ENCODE data around the gene SEL1L. TPM values are rescaled to one million over a fixed set of nuclear protein-coding genes. Genes with fewer than 3 reads are reported as not detected.

Gene SEL1L
- 10 to 100 TPM; 46.8 to 63.9 (median 51.0) TPM for total RNA-seq

DNA sequence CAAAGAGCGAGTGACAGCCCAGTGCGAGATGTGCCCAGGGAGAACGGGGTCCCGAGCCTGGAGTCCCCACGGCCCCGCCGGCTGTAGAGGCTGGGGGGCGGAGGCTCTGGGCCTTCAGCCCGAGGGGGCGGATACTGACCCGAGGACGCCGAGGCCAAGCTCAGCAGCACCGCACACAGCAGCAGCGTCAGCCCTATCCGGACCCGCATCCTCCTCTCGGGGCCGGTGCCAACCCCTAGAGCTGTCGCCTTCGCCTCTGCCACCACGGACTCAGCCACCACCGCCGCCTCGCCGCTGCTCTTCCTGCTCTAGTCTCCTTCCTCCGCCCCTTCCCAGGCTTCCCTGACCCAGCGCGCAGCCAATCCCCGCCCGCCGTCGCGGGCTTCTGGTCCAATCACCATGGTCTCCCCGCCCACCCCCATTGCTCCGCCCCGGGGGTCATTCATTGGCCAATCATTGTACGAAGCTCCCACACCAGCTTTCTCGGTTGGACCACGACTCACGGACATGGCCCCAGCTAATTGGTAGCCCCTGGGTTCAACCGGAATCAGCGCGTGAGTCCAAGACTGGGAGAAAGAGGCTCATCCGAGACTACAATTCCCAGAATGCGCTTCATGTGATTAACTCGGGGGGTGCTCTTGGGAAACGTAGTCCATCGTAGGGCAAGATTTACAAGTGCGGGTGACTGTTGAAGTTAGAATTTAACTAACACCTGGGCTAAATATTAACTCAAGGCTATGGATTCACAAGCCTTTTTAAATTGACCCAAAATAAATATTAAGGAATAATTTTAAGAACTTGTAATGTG, at the start of gene SEL1L:
TSS of gene SEL1L (minus strand) at position 318 of the 808 bp plus-strand sequence. CDS start at position 209, 109 bp downstream.
- H3K36me3 ChIP-seq: no peaks in the 10 kb centered on the region
- H3K27me3 ChIP-seq: no peaks in the 10 kb centered on the region
- peak; percentile 87 to 91 for TF ChIP-seq POLR2A (IDR thresholded peaks at IDR 0.05)
- TF ChIP-seq, protein P1, sequence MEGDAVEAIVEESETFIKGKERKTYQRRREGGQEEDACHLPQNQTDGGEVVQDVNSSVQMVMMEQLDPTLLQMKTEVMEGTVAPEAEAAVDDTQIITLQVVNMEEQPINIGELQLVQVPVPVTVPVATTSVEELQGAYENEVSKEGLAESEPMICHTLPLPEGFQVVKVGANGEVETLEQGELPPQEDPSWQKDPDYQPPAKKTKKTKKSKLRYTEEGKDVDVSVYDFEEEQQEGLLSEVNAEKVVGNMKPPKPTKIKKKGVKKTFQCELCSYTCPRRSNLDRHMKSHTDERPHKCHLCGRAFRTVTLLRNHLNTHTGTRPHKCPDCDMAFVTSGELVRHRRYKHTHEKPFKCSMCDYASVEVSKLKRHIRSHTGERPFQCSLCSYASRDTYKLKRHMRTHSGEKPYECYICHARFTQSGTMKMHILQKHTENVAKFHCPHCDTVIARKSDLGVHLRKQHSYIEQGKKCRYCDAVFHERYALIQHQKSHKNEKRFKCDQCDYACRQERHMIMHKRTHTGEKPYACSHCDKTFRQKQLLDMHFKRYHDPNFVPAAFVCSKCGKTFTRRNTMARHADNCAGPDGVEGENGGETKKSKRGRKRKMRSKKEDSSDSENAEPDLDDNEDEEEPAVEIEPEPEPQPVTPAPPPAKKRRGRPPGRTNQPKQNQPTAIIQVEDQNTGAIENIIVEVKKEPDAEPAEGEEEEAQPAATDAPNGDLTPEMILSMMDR (IDR thresholded peaks at IDR 0.05 in 4 of 5, conservative IDR thresholded peaks at IDR 0.05 in 1 of 5): no peak
- ATAC-seq (peak; percentile 99 to 100), DNase-seq (peak; percentile 100)
- H3K4me1 ChIP-seq: peaks cover 45 to 55% of the 10 kb centered on the region in 2 donors
- H3K9me3 ChIP-seq: no peaks in the 10 kb centered on the region
- peak within 1 kb of the TSS; percentile 93 to 98 (median 97) for H3K4me3 ChIP-seq
- in situ Hi-C loops (cut with MboI; ENCODE audit: low sequenced_read_pairs in 4 of 4): no loop called here
- H3K27ac ChIP-seq: peak within 1 kb of the TSS; percentile 81 to 92 (median 86)
- intact Hi-C loops (cut with DNase I; ENCODE audit: low total_unique reads): loop anchor here (5.0 kb wide), 2 partner anchors 311 to 591 kb away; partner anchors contain the start of genes CEP128 and GTF2A1

DNA sequence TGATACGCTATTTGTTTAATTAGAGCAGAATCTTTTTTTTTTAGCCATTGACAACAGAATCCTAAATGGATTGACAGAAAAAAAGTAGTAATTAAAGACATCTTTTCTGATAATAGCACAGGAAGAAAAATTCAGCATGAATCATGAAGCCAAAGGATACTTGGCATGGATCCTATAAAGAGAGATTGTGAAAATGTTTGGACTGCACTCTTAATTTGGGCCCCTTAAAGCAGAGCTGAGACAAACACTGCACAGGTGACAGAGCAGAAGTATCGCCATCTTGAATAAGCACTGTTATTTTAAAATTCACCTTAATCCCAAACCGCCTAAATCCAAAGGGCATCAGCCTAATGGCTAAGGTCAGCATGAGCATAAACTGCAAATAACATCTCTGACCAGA, 48.8 kb upstream of the SEL1L start:
- no peaks in the 10 kb centered on the region for H3K4me1 ChIP-seq
- TF ChIP-seq, protein P1 (IDR thresholded peaks at IDR 0.05 in 4 of 5, conservative IDR thresholded peaks at IDR 0.05 in 1 of 5): no peak
- TF ChIP-seq POLR2A (IDR thresholded peaks at IDR 0.05): no peak
- no peak for DNase-seq
- intact Hi-C loops (cut with DNase I; ENCODE audit: low total_unique reads): no loop called here
- no peak overlapping the region for H3K27ac ChIP-seq
- H3K36me3 ChIP-seq: no peaks in the 10 kb centered on the region
- no peaks in the 10 kb centered on the region for H3K9me3 ChIP-seq
- H3K27me3 ChIP-seq: no peaks in the 10 kb centered on the region
- in situ Hi-C loops (cut with MboI; ENCODE audit: low sequenced_read_pairs in 4 of 4): no loop called here
- H3K4me3 ChIP-seq: no peak overlapping the region
- ATAC-seq: no peak

DNA sequence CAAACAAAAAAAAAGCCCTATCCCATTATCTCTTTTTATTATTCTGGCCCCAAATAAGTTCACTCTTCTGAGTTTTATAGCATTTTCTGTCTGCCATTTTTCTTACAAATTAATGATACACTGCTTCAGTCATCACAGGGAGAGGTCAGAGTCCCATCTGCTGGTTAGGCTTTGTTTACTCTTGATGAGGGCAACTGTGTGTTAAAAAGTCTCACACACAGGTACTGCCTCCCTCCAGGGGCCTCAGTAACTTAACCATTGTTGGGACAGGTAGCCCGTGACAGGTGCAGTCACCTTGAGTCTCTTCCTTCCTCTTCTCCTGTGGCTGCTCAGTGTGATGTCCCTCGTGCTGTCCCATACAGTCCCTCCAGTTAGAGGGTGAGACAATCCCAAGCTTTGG, 45.5 kb upstream of the SEL1L start:
- Histone ChIP-seq H3K9me3 (no peaks in the 10 kb centered on the region), H3K27me3 (no peaks in the 10 kb centered on the region), H3K36me3 (no peaks in the 10 kb centered on the region), H3K4me1 (no peaks in the 10 kb centered on the region), H3K27ac (no peak overlapping the region), H3K4me3 (no peak overlapping the region)
- ATAC-seq: no peak
- no peak for DNase-seq
- TF ChIP-seq POLR2A (IDR thresholded peaks at IDR 0.05): no peak
- TF ChIP-seq, protein P1 (IDR thresholded peaks at IDR 0.05 in 4 of 5, conservative IDR thresholded peaks at IDR 0.05 in 1 of 5): no peak
- intact Hi-C loops (cut with DNase I; ENCODE audit: low total_unique reads): no loop called here
- in situ Hi-C loops (cut with MboI; ENCODE audit: low sequenced_read_pairs in 4 of 4): no loop called here

DNA sequence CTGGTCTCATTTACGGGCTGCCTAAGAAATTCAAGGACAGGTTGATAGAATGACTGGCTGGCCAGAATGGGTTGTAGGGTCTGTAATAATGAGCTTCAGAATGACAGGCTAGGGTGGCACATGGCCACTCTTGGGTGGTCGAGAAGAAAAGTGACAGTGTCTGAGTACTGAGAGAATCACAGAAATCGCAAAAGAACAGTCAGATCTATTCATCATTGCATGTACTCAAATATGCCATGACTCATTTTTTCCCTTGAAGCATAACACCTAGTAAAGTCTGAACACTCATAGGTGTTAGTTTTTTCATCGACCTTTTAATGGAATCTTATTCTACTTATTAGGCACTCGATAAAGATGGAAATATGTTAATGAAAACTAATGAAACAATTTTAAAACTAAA, 37.8 kb upstream of the SEL1L start:
- DNase-seq (no peak), ATAC-seq (no peak)
- Histone ChIP-seq H3K4me1 (no peaks in the 10 kb centered on the region), H3K36me3 (no peaks in the 10 kb centered on the region), H3K4me3 (no peak overlapping the region), H3K27ac (no peak overlapping the region), H3K9me3 (no peaks in the 10 kb centered on the region), H3K27me3 (no peaks in the 10 kb centered on the region)
- intact Hi-C loops (cut with DNase I; ENCODE audit: low total_unique reads): no loop called here
- no peak for TF ChIP-seq POLR2A (IDR thresholded peaks at IDR 0.05)
- TF ChIP-seq, protein P1 (IDR thresholded peaks at IDR 0.05 in 4 of 5, conservative IDR thresholded peaks at IDR 0.05 in 1 of 5): no peak
- in situ Hi-C loops (cut with MboI; ENCODE audit: low sequenced_read_pairs in 4 of 4): no loop called here

All from gastrocnemius medialis (tissue), 4 donors.